K562 (cell line): ENCODE measurements around the gene CHGA. TPM values are rescaled to one million over a fixed set of nuclear protein-coding genes. Genes with fewer than 3 reads are reported as not detected.

ENCODE experiments used
- ATAC-seq: fragments of 200-7000 bp; cut with Tn5 transposase; 3 replicates; pipeline ENCODE4 v1.9.1; 2020; ENCODE audit warnings: moderate library complexity
- BruUV-seq: library from RNA; stranded (reverse); fragments of 400-500 nt; replicated peaks from 2 replicates; lab custom pipeline; 2021; lab: Mats Ljungman, UMichigan
- CTCF ChIA-PET: fragments of 300-600 bp; formaldehyde crosslinking; extraction: SDS; loops from one replicate; lab custom pipeline; 2021; ENCODE audit warnings: low intra/inter-chr PET ratio; lab: Yijun Ruan, JAX
- POLR2A ChIA-PET: fragments of 300-600, 350-650 bp; sonication (Branson Sonifier 250); formaldehyde crosslinking; extraction: SDS; loops from one replicate; lab custom pipeline; 2021; ENCODE audit warnings: antibody characterized with exemption, inconsistent platforms; lab: Yijun Ruan, JAX
- DNase-seq, 4 experiments: peaks; one replicate each; pipeline versions ENCODE4 v3.0.0 to v3.0.0-alpha.2; 2011 to 2018; ENCODE audit warnings: low spot score in 3 of 4, mixed read lengths in 3 of 4; ENCODE audit errors: extremely low read depth in 1 of 4
- FAIRE-seq: peaks from 2 replicates; lab custom pipeline; 2011; peaks lifted over from hg19 to GRCh38; lab: Jason Lieb, UNC
- H2AFZ ChIP-seq: 2 replicates; pipeline ENCODE4 v1.6.0; 2011; ENCODE audit warnings: low read depth, low read length, control low read depth, inconsistent platforms
- H3K27ac ChIP-seq: fragments of 200-600 bp; 3 replicates; pipeline ENCODE4 v1.8.0; 2011; ENCODE audit warnings: low read depth, mild to moderate bottlenecking, control low read depth, inconsistent platforms, low read length, moderate library complexity, mixed read lengths; ENCODE audit errors: extremely low read depth
- H3K27me3 ChIP-seq, 2 experiments: fragments of 300-600 bp in 1 of 2; 2 replicates in 1 of 2; 3 replicates in 1 of 2; pipeline versions ENCODE4 v1.6.0 to v1.8.0; 2011; ENCODE audit warnings: inconsistent platforms in 2 of 2, low read length in 2 of 2, mild to moderate bottlenecking in 1 of 2, mixed read lengths in 1 of 2, moderate library complexity in 1 of 2; ENCODE audit not compliant: control insufficient read depth in 2 of 2, insufficient read depth in 2 of 2
- H3K36me3 ChIP-seq: fragments of 300-600 bp; 3 replicates; pipeline ENCODE4 v1.8.0; 2011; ENCODE audit warnings: mild to moderate bottlenecking, low read length, inconsistent platforms; ENCODE audit not compliant: control insufficient read depth, insufficient read depth
- H3K4me1 ChIP-seq, 2 experiments: fragments of 200-600 bp in 1 of 2; replicated peaks in 1 of 2; 2 replicates in 1 of 2; 3 replicates in 1 of 2; pipeline versions ENCODE4 v1.5.1 to v1.8.0; 2011; ENCODE audit warnings: inconsistent platforms in 2 of 2, low read length in 2 of 2, mild to moderate bottlenecking in 1 of 2, mixed read lengths in 1 of 2, moderate library complexity in 1 of 2; ENCODE audit not compliant: control insufficient read depth in 2 of 2, insufficient read depth in 2 of 2
- H3K4me2 ChIP-seq: 2 replicates; pipeline ENCODE4 v1.6.1; 2011; ENCODE audit warnings: low read length, control low read depth, inconsistent platforms, mixed read lengths; ENCODE audit not compliant: insufficient read depth
- H3K4me3 ChIP-seq: fragments of 200-600 bp; sonication (generic), shearing (Covaris generic); 2 replicates; pipeline ENCODE4 v1.5.1; 2016; ENCODE audit warnings: control low read depth, inconsistent platforms
- H3K79me2 ChIP-seq: fragments of 200-600 bp; 3 replicates; pipeline ENCODE4 v1.8.0; 2011; ENCODE audit warnings: low read length, inconsistent platforms; ENCODE audit not compliant: control insufficient read depth, insufficient read depth
- H3K9ac ChIP-seq, 2 experiments: 2 replicates each; pipeline versions ENCODE4 v1.6.0 to v1.6.1; 2011; ENCODE audit warnings: low read depth in 2 of 2, low read length in 2 of 2, control low read depth in 1 of 2, inconsistent platforms in 1 of 2, mild to moderate bottlenecking in 1 of 2, mixed read lengths in 1 of 2; ENCODE audit not compliant: insufficient read depth in 1 of 2
- H3K9me1 ChIP-seq: one replicate; pipeline ENCODE4 v1.6.0; 2011; ENCODE audit warnings: inconsistent platforms, mild to moderate bottlenecking, low read length, moderate library complexity; ENCODE audit not compliant: control insufficient read depth, insufficient read depth
- H3K9me3 ChIP-seq: replicated peaks from 2 replicates; pipeline ENCODE4 v1.5.1; 2011; ENCODE audit warnings: low read depth, low read length, inconsistent platforms; ENCODE audit not compliant: control insufficient read depth, insufficient read depth
- H4K20me1 ChIP-seq: replicated peaks from 2 replicates; pipeline ENCODE4 v1.6.1; 2011; ENCODE audit warnings: low read length, inconsistent platforms, mixed read lengths; ENCODE audit not compliant: control insufficient read depth, insufficient read depth
- CHD2 ChIP-seq: IDR thresholded peaks from 2 replicates; pipeline ENCODE4 v1.6.1; 2011; ENCODE audit warnings: low read depth, low read length
- DNMT1 ChIP-seq: fragments of 450-650 bp; IDR thresholded peaks from 2 replicates; pipeline ENCODE4 v1.6.1; 2016; ENCODE audit warnings: antibody characterized with exemption, mild to moderate bottlenecking
- HMBOX1 ChIP-seq: sonication (generic); IDR thresholded peaks from 2 replicates; pipeline ENCODE4 v1.6.1; 2016
- HNRNPK ChIP-seq: fragments of 200-400 bp; formaldehyde crosslinking; IDR thresholded peaks from one replicate; pipeline ENCODE4 v1.6.1; 2018; ENCODE audit warnings: mild to moderate bottlenecking, low read depth, low read length; ENCODE audit not compliant: poor library complexity, severe bottlenecking
- PHF8 ChIP-seq: fragments of 200-600 bp; sonication (generic); IDR thresholded peaks from 2 replicates; pipeline ENCODE4 v1.6.1; 2012; ENCODE audit warnings: mixed run types, mild to moderate bottlenecking, inconsistent platforms, low read length, moderate library complexity, borderline replicate concordance
- RBM25 ChIP-seq: fragments of 200-400 bp; formaldehyde crosslinking; IDR thresholded peaks from 2 replicates; pipeline ENCODE4 v1.6.1; 2018; ENCODE audit warnings: low read length, low read depth, moderate library complexity; ENCODE audit not compliant: severe bottlenecking
- ZFP36 ChIP-seq: fragments of 150-350 bp; IDR thresholded peaks from 2 replicates; pipeline ENCODE4 v1.6.1; 2018; ENCODE audit warnings: low read length, low read depth; ENCODE audit not compliant: partially characterized antibody
- ZNF699 ChIP-seq: fragments of 250-450 bp; sonication (Bioruptor Pico); IDR thresholded peaks from 2 replicates; pipeline ENCODE4 v1.8.0; 2021; ENCODE audit warnings: mild to moderate bottlenecking, moderate library complexity; ENCODE audit not compliant: insufficient replicate concordance
- ZNF75A ChIP-seq: fragments of 450-650 bp; formaldehyde crosslinking; IDR thresholded peaks from 2 replicates; pipeline ENCODE4 v1.4.0; 2020; ENCODE audit warnings: mild to moderate bottlenecking
- WGBS: fragments of 100-300 bp; shearing (Covaris generic); methylation state at CpG from one replicate; pipeline ENCODE4 v1.1.6; 2016; ENCODE audit warnings: low coverage, mixed read lengths; ENCODE audit not compliant: insufficient coverage; ENCODE audit errors: missing lambda C conversion rate; 5-methylcytosine and 5-hydroxymethylcytosine counted together
- in situ Hi-C: fragments of 300-500 bp; cut with MboI; formaldehyde crosslinking; loops from 4 replicates; pipeline ENCODE4 v1.15.0; 2018; ENCODE audit warnings: inconsistent platforms, mixed read lengths
- intact Hi-C: fragments of 100-400 bp; cut with micrococcal nuclease; formaldehyde crosslinking; loops from 2 replicates; pipeline ENCODE4 v1.14.2; 2022
- polyA plus RNA-seq, 8 experiments: library from polyadenylated mRNA; depleted of rRNA in 4 of 8; stranded (reverse) in 5 of 8; unstranded in 3 of 8; fragments of >200 nt; fragmentation: Nextera tagmentation in 2 of 8; fragmentation: Illumina TruSeq in 1 of 8; extraction: Ambion mirVana in 2 of 8; extraction: Trizol in 1 of 8; gene quantifications; 2 replicates each; pipeline versions ENCODE4 v1.2.1 to v1.2.3, GENCODE V29; 2011 to 2014; ENCODE audit warnings: inconsistent platforms in 1 of 8, missing spikeins in 1 of 8
- total RNA-seq, 7 experiments: library from RNA; depleted of rRNA in 6 of 7; stranded (reverse); fragments of >200 nt in 6 of 7; fragmentation: Illumina TruSeq in 2 of 7; extraction: Trizol in 2 of 7; gene quantifications; 2 replicates each; pipeline versions ENCODE4 v1.2.1 to v1.2.3, GENCODE V29; 2011 to 2021; ENCODE audit warnings: low replicate concordance in 1 of 7
- TF ChIP-seq, protein P1 (sequence below): IDR thresholded peaks from 2 replicates; pipeline ENCODE4 v1.6.1; 2014; ENCODE audit warnings: antibody characterized with exemption

The CHGA gene
- total and polyA plus RNA-seq, 9 of the 15 experiments (the other 6 are each of a cell fraction or from before 2014, with no cell fraction given): not detected

DNA sequence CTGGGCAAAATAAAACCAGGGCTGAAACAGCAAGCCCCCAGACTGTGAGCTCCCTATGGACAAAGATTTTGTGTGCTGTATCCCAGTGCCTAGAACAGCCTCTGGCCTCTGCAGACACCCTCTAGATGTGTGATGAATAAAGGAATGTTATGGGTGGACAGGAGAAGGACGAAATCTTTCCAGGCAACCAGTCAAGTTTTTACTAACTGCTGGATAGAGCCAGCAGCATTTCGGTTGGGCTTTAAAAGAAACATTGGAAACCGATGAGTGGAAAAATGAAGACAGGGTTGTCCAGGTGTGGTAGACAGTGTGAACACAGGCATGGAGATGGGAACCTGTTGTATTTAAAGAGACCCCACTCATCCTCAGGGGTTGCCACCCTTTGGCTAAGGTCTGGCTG is 4.0 kb downstream of the CHGA start (continued):
- TF ChIP-seq, protein P1, sequence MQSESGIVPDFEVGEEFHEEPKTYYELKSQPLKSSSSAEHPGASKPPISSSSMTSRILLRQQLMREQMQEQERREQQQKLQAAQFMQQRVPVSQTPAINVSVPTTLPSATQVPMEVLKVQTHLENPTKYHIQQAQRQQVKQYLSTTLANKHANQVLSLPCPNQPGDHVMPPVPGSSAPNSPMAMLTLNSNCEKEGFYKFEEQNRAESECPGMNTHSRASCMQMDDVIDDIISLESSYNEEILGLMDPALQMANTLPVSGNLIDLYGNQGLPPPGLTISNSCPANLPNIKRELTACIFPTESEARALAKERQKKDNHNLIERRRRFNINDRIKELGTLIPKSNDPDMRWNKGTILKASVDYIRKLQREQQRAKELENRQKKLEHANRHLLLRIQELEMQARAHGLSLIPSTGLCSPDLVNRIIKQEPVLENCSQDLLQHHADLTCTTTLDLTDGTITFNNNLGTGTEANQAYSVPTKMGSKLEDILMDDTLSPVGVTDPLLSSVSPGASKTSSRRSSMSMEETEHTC: no peak
- TF ChIP-seq CHD2 (no peak), PHF8 (no peak), ZNF699 (CRISPR knock-in tag) (no peak), HMBOX1 (no peak), ZNF75A (CRISPR knock-in tag) (no peak), HNRNPK (no peak)

DNA sequence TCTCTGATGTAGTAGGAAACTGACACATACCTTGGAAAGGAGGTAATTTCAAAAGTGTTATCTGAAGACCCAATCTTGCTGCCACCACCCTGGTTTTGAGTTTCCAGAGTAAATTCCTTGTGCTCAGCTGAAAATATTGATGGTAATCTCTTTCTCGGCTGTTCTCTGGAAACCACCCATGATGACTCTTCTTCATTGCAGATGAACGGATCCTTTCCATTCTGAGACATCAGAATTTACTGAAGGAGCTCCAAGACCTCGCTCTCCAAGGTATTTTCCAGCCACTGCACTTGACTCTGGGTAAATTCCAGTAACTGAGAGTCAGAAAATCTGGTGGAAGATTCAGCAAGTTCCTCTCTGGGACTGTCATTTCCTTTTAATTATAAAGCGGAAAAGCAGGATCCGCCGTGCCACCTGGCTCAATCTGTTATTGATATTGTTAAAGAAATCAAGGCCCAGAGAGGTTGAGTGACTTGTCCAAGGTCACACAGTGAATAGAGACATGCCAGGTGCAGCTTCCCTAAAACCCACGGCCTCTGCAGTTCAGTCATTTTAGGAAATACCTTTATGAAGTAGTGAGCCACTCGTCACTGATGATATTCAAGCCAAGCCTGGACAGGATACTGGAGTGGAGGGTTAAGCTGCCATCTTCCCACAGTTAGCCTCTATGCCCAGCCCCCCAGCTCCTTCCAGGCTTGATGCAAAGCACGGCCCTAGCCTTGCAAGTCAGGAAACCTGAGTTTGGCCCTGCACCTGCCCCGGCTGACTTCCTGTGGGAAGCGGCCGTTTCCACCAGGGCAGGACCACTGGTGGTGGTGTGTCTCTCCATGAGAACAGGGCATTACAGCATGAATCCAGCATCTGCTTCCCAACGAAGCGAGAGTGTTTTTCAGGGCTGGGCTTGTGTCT is 4.7 kb downstream of the CHGA start:
- Histone ChIP-seq H3K27me3 (peaks cover 0 to 6% of the 10 kb centered on the region in 2 experiments; a peak in 1 of 5 replicates), H3K36me3 (no peaks in the 10 kb centered on the region), H3K4me3 (no peak overlapping the region), H3K9me3 (no peaks in the 10 kb centered on the region), H3K4me1 (peaks cover 0 to 7% of the 10 kb centered on the region in 2 experiments; a peak in 1 of 5 replicates), H3K4me2 (no peak overlapping the region), H3K79me2 (no peaks in the 10 kb centered on the region), H3K9ac (no peak overlapping the region), H3K27ac (no peak overlapping the region), H4K20me1 (no peaks in the 10 kb centered on the region; the same call in 1 of the 2 replicates), H2AFZ (no peak overlapping the region), H3K9me1 (no peaks in the 10 kb centered on the region)
- DNase-seq (no peak), FAIRE-seq (no peak), ATAC-seq (no peak)
- POLR2A ChIA-PET: no interaction called here
- intact Hi-C loops: no loop called here
- in situ Hi-C loops: no loop called here
- no TSS peak for BruUV-seq
- CTCF ChIA-PET: no interaction called here
- TF ChIP-seq DNMT1: no peak
- TF ChIP-seq RBM25: peak; percentile 64
- TF ChIP-seq ZFP36: peak; percentile 52
- 3% methylated on average over 14 of the region's 14 CpGs for WGBS
